COR-L47 (cell line): ENCODE data around the gene CCL8.

Source experiments
- DNase-seq: peaks from one replicate; lab custom pipeline; 2025; lab: John Stamatoyannopoulos, UW

CCL8 gene

DNA sequence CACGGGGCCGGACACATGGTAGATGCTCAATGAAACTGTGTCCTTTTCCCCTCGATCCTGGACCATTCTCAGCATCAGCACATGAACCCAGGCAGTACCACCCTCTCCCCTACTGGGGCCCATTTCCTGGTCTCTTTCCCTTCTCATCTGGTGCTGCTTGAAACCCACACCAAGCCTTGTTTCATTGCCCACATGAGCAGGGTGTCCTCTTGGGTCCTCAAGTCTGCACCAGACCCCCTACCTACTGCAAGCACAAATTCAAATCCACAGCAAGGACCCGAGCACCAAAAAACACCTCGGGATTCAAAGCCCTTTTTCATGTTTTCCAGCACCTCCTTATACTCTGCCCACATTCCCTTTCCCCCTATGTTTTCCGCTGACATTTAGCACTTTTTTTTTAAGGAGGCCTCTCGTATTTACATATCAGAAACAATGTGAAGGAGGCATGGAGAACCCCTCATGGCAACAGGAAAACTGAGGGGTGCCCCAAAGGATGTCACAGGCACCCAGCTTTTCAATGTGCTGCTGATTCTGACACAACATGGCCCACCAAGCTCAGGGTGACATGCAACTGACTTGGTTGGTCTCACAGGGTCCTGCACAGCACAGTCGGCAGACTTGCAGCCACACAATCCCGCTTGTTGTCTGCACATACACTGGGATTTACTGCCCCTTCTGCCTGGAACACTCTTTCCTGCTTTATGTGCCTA lies 48.4 kb downstream of the CCL8 start:
- DNase-seq = no peak

DNA sequence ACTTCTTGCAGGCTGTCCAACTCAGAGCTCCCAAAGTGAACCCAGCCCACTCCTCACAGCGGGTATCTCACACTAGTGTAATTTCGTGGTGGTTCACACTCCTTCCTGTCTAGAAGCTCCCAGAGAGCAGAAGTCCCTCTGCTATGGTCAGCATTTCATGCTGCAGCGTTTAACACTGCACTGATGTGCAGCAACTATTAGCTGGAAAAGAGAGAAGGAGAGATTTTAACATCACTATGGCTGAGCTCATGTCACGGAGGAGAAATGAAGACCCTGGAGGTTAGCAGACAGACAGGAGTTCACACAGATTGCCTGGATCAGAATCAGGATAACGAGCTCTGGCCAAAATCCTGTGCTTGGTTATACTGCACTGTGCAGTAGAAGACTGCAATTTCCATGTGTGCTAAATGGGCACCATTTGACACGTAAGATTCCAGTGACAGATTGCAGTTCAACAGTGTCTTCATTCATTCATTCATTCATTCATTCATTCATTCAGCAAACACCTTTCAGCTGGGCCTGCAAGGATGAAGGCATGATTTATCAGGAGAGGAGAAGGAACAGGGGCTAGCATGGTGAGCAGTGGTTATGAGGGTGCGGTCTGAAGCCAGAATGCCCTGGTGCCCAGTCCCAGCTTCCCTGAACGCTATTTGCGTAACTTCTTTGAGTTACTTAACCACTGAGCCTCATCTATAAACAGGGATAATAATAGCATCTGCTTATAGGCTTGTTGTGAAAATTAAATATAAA lies 49.1 kb downstream of the CCL8 start:
- no peak for DNase-seq

DNA sequence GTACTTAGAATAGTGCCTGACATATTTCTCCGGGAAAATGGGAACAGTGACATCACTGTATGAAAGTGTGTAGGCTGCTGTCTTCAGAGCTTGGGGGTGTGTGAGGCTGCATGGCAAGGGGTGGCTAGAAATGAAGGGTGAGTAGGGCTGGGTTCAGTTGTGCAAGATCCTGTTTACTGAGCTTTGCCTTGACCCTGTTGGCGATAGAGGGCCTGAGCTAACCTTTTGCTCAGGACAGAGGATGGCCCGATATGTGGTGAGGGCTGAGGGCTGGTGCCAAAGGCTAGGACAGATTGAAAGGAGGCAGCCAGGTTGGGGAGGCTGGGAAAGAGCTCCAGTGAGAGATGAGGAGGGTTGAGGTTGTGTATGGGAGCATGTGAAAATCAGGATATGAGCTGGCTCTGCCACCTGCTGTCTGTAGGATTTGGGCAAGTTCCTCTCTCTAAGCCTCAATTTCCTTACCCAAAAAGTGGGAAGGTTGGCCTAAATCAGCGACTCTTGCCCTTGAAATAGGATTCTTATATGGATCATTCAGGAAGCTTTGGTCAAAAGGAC lies 49.8 kb downstream of the CCL8 start:
- no peak for DNase-seq

DNA sequence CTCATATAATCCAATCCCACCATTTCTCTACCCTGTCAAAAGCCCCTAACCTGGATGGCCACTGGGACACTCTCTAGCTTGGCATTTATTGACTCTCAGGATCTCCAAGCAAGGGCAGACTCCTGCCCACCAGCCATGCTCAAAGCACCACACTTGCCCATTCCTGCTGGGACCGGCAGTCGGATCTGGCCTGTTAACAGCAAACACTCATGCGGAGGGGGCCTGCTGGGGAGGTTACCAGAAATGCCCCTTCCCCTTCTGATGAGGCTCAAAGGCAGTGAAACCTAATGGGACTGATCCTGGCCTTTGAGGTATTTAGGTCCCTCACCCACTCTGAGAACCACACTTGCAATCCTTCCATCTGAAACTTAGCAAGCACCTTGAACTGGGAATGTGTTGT lies 50.3 kb downstream of the CCL8 start:
- DNase-seq = no peak

DNA sequence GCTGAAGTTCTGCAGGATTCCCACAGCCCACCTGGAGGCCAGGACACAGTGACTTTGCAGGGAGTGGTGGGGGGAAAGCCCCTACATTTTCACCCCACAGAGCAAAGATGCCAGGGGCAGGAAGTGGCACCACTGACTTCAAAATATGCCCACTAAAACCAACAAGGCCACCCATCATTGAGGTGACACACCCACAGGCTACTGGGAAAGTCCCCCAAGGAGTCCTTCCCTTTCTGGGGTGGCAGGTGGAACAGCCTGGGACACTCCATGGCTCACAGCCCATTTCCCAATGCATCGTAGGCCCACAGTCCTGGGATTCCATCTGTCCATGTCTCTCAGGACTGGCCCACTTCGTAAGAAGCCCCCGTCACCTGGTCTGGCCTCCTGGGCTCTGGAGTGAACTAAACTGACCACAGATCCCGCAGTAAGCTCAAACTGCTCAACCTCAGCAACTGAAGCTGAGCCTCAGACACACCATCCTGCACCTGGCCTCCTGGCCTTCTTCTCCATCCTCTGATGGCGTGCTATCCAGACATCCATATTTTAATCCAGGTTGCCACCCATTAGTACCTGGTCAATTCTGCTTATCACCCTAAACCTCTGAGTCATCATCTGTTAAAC lies 51.3 kb downstream of the CCL8 start:
- DNase-seq = no peak

DNA sequence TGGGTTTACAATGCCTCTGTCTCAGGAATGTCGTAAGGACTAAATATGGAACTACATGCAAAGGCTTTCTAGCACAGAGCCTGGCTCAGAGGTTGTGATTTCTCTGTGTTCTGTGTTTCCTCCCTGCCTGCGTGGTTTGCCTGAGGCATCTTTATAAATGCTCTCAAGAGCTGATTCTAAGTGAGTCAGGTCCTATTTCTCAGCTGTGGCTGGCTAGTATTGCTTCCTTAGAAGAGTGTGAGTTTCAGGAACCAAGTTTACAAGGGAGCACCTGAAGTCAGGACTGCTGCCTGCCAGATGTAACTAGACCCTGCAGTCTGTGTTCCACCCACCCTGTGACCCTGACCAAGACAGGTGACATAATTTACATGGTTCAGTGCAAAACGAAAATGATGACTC lies 51.8 kb downstream of the CCL8 start:
- no peak for DNase-seq
